SK-N-SH (cell line): Measurements from ENCODE around the gene THPO. TPM values are rescaled to one million over a fixed set of nuclear protein-coding genes. Genes with fewer than 3 reads are reported as not detected.
A peak's percentile ranks its signal among the peaks of the same experiment; 100 is the strongest.

Experiments
- CTCF ChIA-PET: fragments of 300-600, 350-600 bp; formaldehyde crosslinking; extraction: SDS; loops from one replicate; lab custom pipeline; 2021; lab: Yijun Ruan, JAX
- POLR2A ChIA-PET: fragments of 350-600 bp; sonication (Branson Sonifier 250); formaldehyde crosslinking; extraction: SDS; loops from one replicate; lab custom pipeline; 2020; ENCODE audit warnings: antibody characterized with exemption, inconsistent platforms; lab: Yijun Ruan, JAX
- DNase-seq: peaks from one replicate; pipeline ENCODE4 v3.0.0; 2012
- H2AFZ ChIP-seq: fragments of 200-600 bp; sonication (generic); 2 replicates; pipeline ENCODE4 v1.8.1; 2016; ENCODE audit warnings: antibody characterized with exemption, mild to moderate bottlenecking, low read depth
- H3F3A ChIP-seq: fragments of 200-600 bp; sonication (generic); replicated peaks from 2 replicates; pipeline ENCODE3; 2016; ENCODE audit warnings: antibody characterized with exemption, mild to moderate bottlenecking; ENCODE audit not compliant: insufficient read depth
- H3K27ac ChIP-seq, 2 experiments: fragments of 200-500 bp in 1 of 2; fragments of 200-600 bp in 1 of 2; sonication (Bioruptor generic) in 1 of 2; sonication (generic), shearing (Covaris generic) in 1 of 2; 2 replicates each; pipeline versions ENCODE4 v1.5.1 to v1.6.1; 2014 to 2016; ENCODE audit warnings: low read depth in 2 of 2, inconsistent platforms in 1 of 2, low read length in 1 of 2, mild to moderate bottlenecking in 1 of 2, mixed read lengths in 1 of 2
- H3K27me3 ChIP-seq: fragments of 200-600 bp; sonication (generic), shearing (Covaris generic); 2 replicates; pipeline ENCODE4 v1.6.1; 2016; ENCODE audit warnings: mixed run types; ENCODE audit not compliant: insufficient read depth
- H3K36me3 ChIP-seq, 2 experiments: fragments of 200-500 bp in 1 of 2; fragments of 200-600 bp in 1 of 2; sonication (Bioruptor generic) in 1 of 2; sonication (generic) in 1 of 2; replicated peaks in 1 of 2; 2 replicates each; pipeline versions ENCODE3 to v1.5.1; 2014 to 2016; ENCODE audit warnings: low read length in 1 of 2, mild to moderate bottlenecking in 1 of 2; ENCODE audit not compliant: insufficient read depth in 2 of 2, control insufficient read depth in 1 of 2
- H3K4me1 ChIP-seq, 2 experiments: fragments of 200-500 bp in 1 of 2; fragments of 200-600 bp in 1 of 2; sonication (Bioruptor generic) in 1 of 2; sonication (generic), shearing (Covaris generic) in 1 of 2; 2 replicates each; pipeline versions ENCODE4 v1.5.1 to v1.6.1; 2014 to 2016; ENCODE audit warnings: low read depth in 1 of 2, low read length in 1 of 2, mixed run types in 1 of 2; ENCODE audit not compliant: insufficient read depth in 2 of 2, control insufficient read depth in 1 of 2
- H3K4me2 ChIP-seq: fragments of 200-600 bp; sonication (generic), shearing (Covaris generic); 2 replicates; pipeline ENCODE4 v1.6.1; 2017; ENCODE audit warnings: mixed run types
- H3K4me3 ChIP-seq, 2 experiments: fragments of 200-500 bp in 1 of 2; fragments of 200-600 bp in 1 of 2; sonication (Bioruptor generic) in 1 of 2; sonication (generic), shearing (Covaris generic) in 1 of 2; 2 replicates each; pipeline versions ENCODE4 v1.5.1 to v1.8.1; 2014 to 2016; ENCODE audit warnings: low read depth in 2 of 2, inconsistent platforms in 1 of 2, low read length in 1 of 2, mild to moderate bottlenecking in 1 of 2, mixed read lengths in 1 of 2, moderate library complexity in 1 of 2
- H3K79me2 ChIP-seq: fragments of 200-600 bp; sonication (generic); 2 replicates; pipeline ENCODE4 v1.8.1; 2017; ENCODE audit warnings: mild to moderate bottlenecking; ENCODE audit not compliant: insufficient read depth
- H3K9ac ChIP-seq: fragments of 200-600 bp; sonication (generic); 2 replicates; pipeline ENCODE4 v1.6.1; 2017; ENCODE audit warnings: mixed run types
- H3K9me2 ChIP-seq: fragments of 200-600 bp; sonication (generic); 2 replicates; pipeline ENCODE4 v1.6.1; 2017; ENCODE audit warnings: mixed run types
- H3K9me3 ChIP-seq: fragments of 200-600 bp; sonication (generic); 2 replicates; pipeline ENCODE4 v1.6.1; 2017; ENCODE audit warnings: mixed run types, mild to moderate bottlenecking, moderate library complexity
- H4K20me1 ChIP-seq: fragments of 200-600 bp; sonication (generic); 2 replicates; pipeline ENCODE4 v1.6.1; 2017; ENCODE audit warnings: mild to moderate bottlenecking, mixed run types; ENCODE audit not compliant: insufficient read depth
- CTCF ChIP-seq: fragments of 200-600 bp; sonication (generic); IDR thresholded peaks from 2 replicates; pipeline ENCODE4 v1.6.1; 2017; ENCODE audit warnings: antibody characterized with exemption, mild to moderate bottlenecking, moderate library complexity
- ELF1 ChIP-seq: IDR thresholded peaks from 2 replicates; pipeline ENCODE4 v1.4.0; 2012
- EP300 ChIP-seq, 2 experiments: IDR thresholded peaks; 2 replicates each; pipeline versions ENCODE4 v1.4.0 to v1.6.1; 2012; ENCODE audit warnings: borderline replicate concordance in 1 of 2, low read depth in 1 of 2, low read length in 1 of 2
- EZH2phosphoT487 ChIP-seq: fragments of 200-600 bp; sonication (generic); IDR thresholded peaks from 2 replicates; pipeline ENCODE4 v1.6.1; 2017; ENCODE audit warnings: low read depth, mixed run types, mild to moderate bottlenecking, antibody characterized with exemption, moderate library complexity, borderline replicate concordance
- FOSL2 ChIP-seq: IDR thresholded peaks from 2 replicates; pipeline ENCODE4 v1.4.0; 2012; ENCODE audit warnings: low read depth, mild to moderate bottlenecking, moderate library complexity, borderline replicate concordance
- FOXM1 ChIP-seq: IDR thresholded peaks from 2 replicates; pipeline ENCODE4 v1.4.0; 2012; ENCODE audit warnings: low read depth, mild to moderate bottlenecking
- GATA2 ChIP-seq: sonication (generic); formaldehyde crosslinking; IDR thresholded peaks from 2 replicates; pipeline ENCODE4 v1.5.0; 2020; ENCODE audit warnings: mild to moderate bottlenecking, missing genetic modification reagents
- IRF3 ChIP-seq: fragments of 150-350 bp; IDR thresholded peaks from 2 replicates; pipeline ENCODE4 v1.6.1; 2016; ENCODE audit warnings: mild to moderate bottlenecking, low read depth, low read length
- JUND ChIP-seq: IDR thresholded peaks from 2 replicates; pipeline ENCODE4 v1.4.0; 2012
- MAX ChIP-seq: IDR thresholded peaks from 2 replicates; pipeline ENCODE4 v1.4.0; 2012; ENCODE audit warnings: low read depth
- NFIC ChIP-seq: IDR thresholded peaks from 2 replicates; pipeline ENCODE4 v1.4.0; 2012; ENCODE audit warnings: borderline replicate concordance
- PBX3 ChIP-seq: IDR thresholded peaks from 2 replicates; pipeline ENCODE4; 2012
- POLR2AphosphoS5 ChIP-seq: IDR thresholded peaks from 2 replicates; pipeline ENCODE4 v1.6.1; 2012; ENCODE audit warnings: low read depth, low read length
- RAD21 ChIP-seq: IDR thresholded peaks from 2 replicates; pipeline ENCODE4 v1.6.1; 2012; ENCODE audit warnings: mild to moderate bottlenecking, low read length
- REST ChIP-seq: IDR thresholded peaks from 2 replicates; pipeline ENCODE4 v1.6.1; 2012; ENCODE audit warnings: mild to moderate bottlenecking, low read depth, low read length, moderate library complexity
- RFX5 ChIP-seq: IDR thresholded peaks from 2 replicates; pipeline ENCODE4 v1.6.1; 2012; ENCODE audit warnings: mild to moderate bottlenecking, improper control_type of control experiment, low read length
- TAF1 ChIP-seq: IDR thresholded peaks from 2 replicates; pipeline ENCODE4 v1.6.1; 2012; ENCODE audit warnings: low read depth, mild to moderate bottlenecking, low read length, moderate library complexity, borderline replicate concordance
- TEAD4 ChIP-seq: IDR thresholded peaks from 2 replicates; pipeline ENCODE4 v1.4.0; 2012; ENCODE audit warnings: mild to moderate bottlenecking, borderline replicate concordance; ENCODE audit not compliant: insufficient read depth
- USF1 ChIP-seq: IDR thresholded peaks from 2 replicates; pipeline ENCODE4 v1.4.0; 2012; ENCODE audit warnings: low read depth, borderline replicate concordance
- USF2 ChIP-seq: fragments of 150-350 bp; IDR thresholded peaks from 2 replicates; pipeline ENCODE4 v1.6.1; 2017; ENCODE audit warnings: antibody characterized with exemption, low read length, low read depth, borderline replicate concordance
- YY1 ChIP-seq: IDR thresholded peaks from 2 replicates; pipeline ENCODE4 v1.4.0; 2012; ENCODE audit warnings: low read depth, mild to moderate bottlenecking
- ZBTB33 ChIP-seq: IDR thresholded peaks from 2 replicates; pipeline ENCODE4 v1.4.0; 2012; ENCODE audit warnings: low read depth, borderline replicate concordance
- WGBS: methylation state at CpG from one replicate; pipeline ENCODE4 v1.1.6; 2017; ENCODE audit warnings: low lambda C conversion rate; 5-methylcytosine and 5-hydroxymethylcytosine counted together
- polyA plus RNA-seq, 3 experiments: library from polyadenylated mRNA; depleted of rRNA; stranded (reverse); fragments of >200 nt; gene quantifications; 2 replicates each; pipeline ENCODE4 v1.2.3, GENCODE V29; 2012

The THPO gene
- polyA plus RNA-seq, 1 of the 3 experiments (the other 2 are of a cell fraction), result 0.07 TPM

GRCh38 chr3:184399410-184399809 is 21.4 kb upstream of the THPO start:
- Histone ChIP-seq H3K4me1 (no peaks in the 10 kb centered on the region), H3K79me2 (no peaks in the 10 kb centered on the region), H3K27ac (no peak overlapping the region), H2AFZ (no peak overlapping the region), H3K27me3 (peaks cover 6% of the 10 kb centered on the region; the same call in 1 of the 2 replicates), H3K4me2 (peak overlapping the region; percentile 41; the same call in 1 of the 2 replicates), H3K9me2 (no peaks in the 10 kb centered on the region), H4K20me1 (no peaks in the 10 kb centered on the region), H3K36me3 (no peaks in the 10 kb centered on the region), H3K4me3 (no peak overlapping the region), H3K9ac (no peak overlapping the region), H3F3A (peaks cover 4% of the 10 kb centered on the region), H3K9me3 (no peaks in the 10 kb centered on the region)
- 17% methylated on average over 9 of the region's 9 CpGs for whole genome bisulfite sequencing
- no peak for DNase-seq
- CTCF ChIA-PET, result interaction anchor here (0.9 to 1.4 kb wide), 2 partner anchors 14 to 28 kb away, joined by 3 read pairs; no protein-coding TSS in a partner anchor
- POLR2A ChIA-PET, result no interaction called here
- TF ChIP-seq MAX (no peak; the same call in 1 of the 2 replicates), POLR2AphosphoS5 (no peak), GATA2 (no peak), ZBTB33 (no peak), CTCF (no peak), YY1 (no peak), USF1 (no peak), USF2 (no peak), TEAD4 (no peak), RAD21 (no peak), EZH2phosphoT487 (no peak), JUND (0 out of 2 replicates have a peak, but pooled peaks have one; percentile 44), RFX5 (no peak), NFIC (no peak), PBX3 (peak; percentile 55), TAF1 (no peak), REST (no peak), EP300 (IDR thresholded peaks at IDR 0.05; ENCODE audit: borderline replicate concordance in 1 of 2, low read depth in 1 of 2, low read length in 1 of 2) (no peak), IRF3 (no peak), ELF1 (no peak), FOXM1 (no peak), FOSL2 (peak; percentile 56; the same call in 1 of the 2 replicates)
